OCI-LY7 (cell line): ENCODE measurements around the gene AP5M1. TPM values are rescaled to one million over a fixed set of nuclear protein-coding genes. Genes with fewer than 3 reads are reported as not detected.

Experiments used
- BruUV-seq: library from RNA; stranded (reverse); fragments of 400-500 nt; replicated peaks from 2 replicates; lab custom pipeline; 2021; lab: Mats Ljungman, UMichigan
- CTCF ChIA-PET: fragments of 300-600 bp; sonication (Branson Sonifier 250); formaldehyde crosslinking; loops from one replicate; lab custom pipeline; 2022; ENCODE audit warnings: antibody characterized with exemption; ENCODE audit not compliant: unreplicated experiment; lab: Charles Lee
- POLR2A ChIA-PET: fragments of 300-600 bp; sonication (Branson Sonifier 250); formaldehyde crosslinking; loops from one replicate; lab custom pipeline; 2022; ENCODE audit warnings: antibody characterized with exemption; lab: Charles Lee
- DNase-seq: peaks from one replicate; pipeline ENCODE4 v3.0.0-alpha.2; 2015; ENCODE audit warnings: low spot score
- H2AFZ ChIP-seq: fragments of 200-600 bp; sonication (generic), shearing (Covaris generic); 2 replicates; pipeline ENCODE4 v1.6.1; 2014; ENCODE audit warnings: mild to moderate bottlenecking, antibody characterized with exemption, low read length, moderate library complexity
- H3K27ac ChIP-seq: fragments of 200-600 bp; sonication (generic); 2 replicates; pipeline ENCODE4 v1.5.1; 2014; ENCODE audit warnings: mixed run types, low read depth, mild to moderate bottlenecking, moderate library complexity, low read length, inconsistent platforms; ENCODE audit not compliant: poor library complexity, severe bottlenecking
- H3K36me3 ChIP-seq: fragments of 200-600 bp; sonication (generic); 2 replicates; pipeline ENCODE4 v1.6.1; 2014; ENCODE audit warnings: mild to moderate bottlenecking, antibody characterized with exemption, low read length, moderate library complexity, mixed read lengths; ENCODE audit not compliant: insufficient read depth
- H3K4me1 ChIP-seq: fragments of 200-600 bp; sonication (generic); 2 replicates; pipeline ENCODE4 v1.5.1; 2014; ENCODE audit warnings: mild to moderate bottlenecking, low read length; ENCODE audit not compliant: insufficient read depth, poor library complexity, severe bottlenecking
- H3K4me2 ChIP-seq: fragments of 200-600 bp; sonication (generic); 2 replicates; pipeline ENCODE4 v1.6.1; 2014; ENCODE audit warnings: mild to moderate bottlenecking, low read length
- H3K4me3 ChIP-seq: fragments of 200-600 bp; sonication (generic); 2 replicates; pipeline ENCODE4 v1.5.1; 2014; ENCODE audit warnings: mild to moderate bottlenecking, low read depth, low read length; ENCODE audit not compliant: poor library complexity, severe bottlenecking
- H3K79me2 ChIP-seq: fragments of 200-600 bp; sonication (generic); 2 replicates; pipeline ENCODE4 v1.6.1; 2016; ENCODE audit warnings: low read depth, mild to moderate bottlenecking, low read length, moderate library complexity, mixed read lengths; ENCODE audit not compliant: insufficient read depth
- H3K9me2 ChIP-seq: fragments of 200-600 bp; sonication (generic); 2 replicates; pipeline ENCODE4 v1.6.1; 2016; ENCODE audit warnings: mild to moderate bottlenecking, low read length, mixed read lengths; ENCODE audit not compliant: insufficient read depth
- H3K9me3 ChIP-seq: fragments of 200-600 bp; sonication (generic); 2 replicates; pipeline ENCODE4 v1.6.1; 2014; ENCODE audit warnings: mild to moderate bottlenecking, mixed run types, low read length, mixed read lengths
- H4K20me1 ChIP-seq: fragments of 200-600 bp; sonication (generic); 2 replicates; pipeline ENCODE4 v1.6.1; 2014; ENCODE audit warnings: mild to moderate bottlenecking, antibody characterized with exemption, low read length, moderate library complexity, mixed read lengths; ENCODE audit not compliant: insufficient read depth
- CTCF ChIP-seq: fragments of 200-600 bp; sonication (generic); conservative IDR thresholded peaks from 2 replicates; pipeline ENCODE4 v1.5.1; 2014; ENCODE audit warnings: mild to moderate bottlenecking, antibody characterized with exemption, low read length, moderate library complexity, mixed read lengths
- EZH2phosphoT487 ChIP-seq: fragments of 200-600 bp; sonication (generic); IDR thresholded peaks from 2 replicates; pipeline ENCODE4 v1.6.1; 2018; ENCODE audit warnings: low read depth, borderline replicate concordance, mild to moderate bottlenecking, mixed run types, antibody characterized with exemption, low read length, moderate library complexity, mixed read lengths
- intact Hi-C: fragments of 100-400 bp; cut with micrococcal nuclease; formaldehyde crosslinking; loops from one replicate; pipeline ENCODE4 v1.10.0; 2022; ENCODE audit not compliant: unreplicated experiment
- total RNA-seq, 2 experiments: library from RNA; depleted of rRNA in 1 of 2; stranded (reverse); fragments of >200 nt in 1 of 2; shearing (Covaris generic) in 1 of 2; gene quantifications; 2 replicates each; pipeline ENCODE4 v1.2.3, GENCODE V29; 2014 to 2022

Gene AP5M1
- total RNA-seq, 2 experiments from 2014 or later = 13.3 to 50.4 TPM

GRCh38 chr14:57297852-57298251 lies 29.1 kb downstream of the AP5M1 start:
- no TSS peak for BruUV-seq
- no peak for TF ChIP-seq EZH2phosphoT487
- no peak for TF ChIP-seq CTCF
- Histone ChIP-seq H3K4me1 (no peaks in the 10 kb centered on the region), H3K27ac (no peak overlapping the region), H3K9me3 (no peaks in the 10 kb centered on the region), H3K36me3 (peaks cover 8% of the 10 kb centered on the region; the same call in 1 of the 2 replicates), H3K79me2 (no peaks in the 10 kb centered on the region), H3K4me2 (no peak overlapping the region), H3K9me2 (no peaks in the 10 kb centered on the region), H2AFZ (no peak overlapping the region), H4K20me1 (no peaks in the 10 kb centered on the region), H3K4me3 (no peak overlapping the region)
- CTCF ChIA-PET = interaction anchor here (0.6 kb wide), 1 partner anchor 98 kb away, joined by 3 read pairs; no protein-coding TSS in a partner anchor
- POLR2A ChIA-PET = no interaction called here
- DNase-seq = no peak
- intact Hi-C loops = no loop called here

- ChIA-PET POLR2A (no interaction called here), CTCF (no interaction called here)
- Histone ChIP-seq H3K79me2 (no peaks in the 10 kb centered on the region), H3K36me3 (peaks cover 8% of the 10 kb centered on the region; the same call in 1 of the 2 replicates), H3K4me1 (no peaks in the 10 kb centered on the region), H3K9me3 (no peaks in the 10 kb centered on the region), H3K9me2 (no peaks in the 10 kb centered on the region), H3K4me2 (no peak overlapping the region), H3K4me3 (no peak overlapping the region), H2AFZ (no peak overlapping the region), H3K27ac (no peak overlapping the region), H4K20me1 (no peaks in the 10 kb centered on the region)
- TF ChIP-seq CTCF = no peak
- TF ChIP-seq EZH2phosphoT487 = no peak
- intact Hi-C loops = no loop called here
- no peak for DNase-seq
- no TSS peak for BruUV-seq
Observed at GRCh38 chr14:57299511-57299910, 30.7 kb downstream of the AP5M1 start.

GRCh38 chr14:57302883-57303282 lies 34.1 kb downstream of the AP5M1 start:
- no TSS peak for BruUV-seq
- Histone ChIP-seq H3K9me2 (no peaks in the 10 kb centered on the region), H3K9me3 (no peaks in the 10 kb centered on the region), H3K4me1 (no peaks in the 10 kb centered on the region), H3K79me2 (no peaks in the 10 kb centered on the region), H3K27ac (no peak overlapping the region), H3K4me3 (no peak overlapping the region), H3K4me2 (no peak overlapping the region), H2AFZ (no peak overlapping the region), H4K20me1 (no peaks in the 10 kb centered on the region), H3K36me3 (no peaks in the 10 kb centered on the region)
- TF ChIP-seq EZH2phosphoT487 = no peak
- no peak for TF ChIP-seq CTCF
- intact Hi-C loops = no loop called here
- DNase-seq = no peak
- CTCF ChIA-PET = no interaction called here
- POLR2A ChIA-PET = interaction anchor here (0.6 to 1.0 kb wide), 2 partner anchors 16 to 187 kb away, joined by 3 read pairs; no protein-coding TSS in a partner anchor
